Astrocyte (in vitro differentiated cells and primary cell): ENCODE data around the gene HOGA1.
"Not testable (repeated sequence)": the region's sequence is repeated elsewhere in the genome, so short reads cannot be mapped to it uniquely, and the experiment has no call there.

Source experiments
- CTCF ChIP-seq: IDR thresholded peaks from 2 replicates; pipeline ENCODE4 v1.5.1; 2011; ENCODE audit warnings: low read depth, mild to moderate bottlenecking, inconsistent platforms, low read length, moderate library complexity; ENCODE audit not compliant: insufficient read depth
- EZH2 ChIP-seq: IDR thresholded peaks from 2 replicates; pipeline ENCODE4 v1.6.1; 2012; ENCODE audit warnings: mild to moderate bottlenecking, low read length, inconsistent platforms; ENCODE audit not compliant: insufficient read depth

DNA sequence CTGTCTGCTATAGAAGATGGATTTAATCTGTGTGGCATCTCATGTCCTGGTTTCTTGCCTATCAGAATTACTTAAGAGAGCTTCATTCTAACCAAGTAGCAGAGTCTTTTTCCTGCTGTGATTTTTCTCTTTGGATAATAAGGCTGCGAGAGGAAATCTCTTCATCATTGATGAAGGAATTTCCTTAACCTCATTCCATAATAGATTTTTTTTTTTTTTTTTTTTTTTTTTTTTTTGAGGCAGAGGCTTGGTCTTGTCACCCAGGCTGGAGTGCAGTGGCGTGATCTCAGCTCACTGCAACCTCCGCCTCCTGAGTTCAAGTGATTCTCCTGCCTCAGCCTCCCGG lies 65.2 kb downstream of the HOGA1 start:
- not testable (repeated sequence) for TF ChIP-seq CTCF, EZH2
